GM15510 (cell line): ENCODE data around the gene CTSH.
A peak's percentile ranks its signal among the peaks of the same experiment; 100 is the strongest.

Experiments used
- POLR2A ChIP-seq: IDR thresholded peaks from 3 replicates; pipeline ENCODE4 v1.6.1; 2011; ENCODE audit warnings: borderline replicate concordance; ENCODE audit not compliant: insufficient read length; ENCODE audit errors: extremely low read depth

CTSH gene

GRCh38 chr15:78944669-78945407, at the start of gene CTSH:
Gene CTSH, minus strand, starts transcription at chr15:78945046. Its CDS starts 65 bp downstream, at chr15:78944981.
- peak; percentile 90 for TF ChIP-seq POLR2A

GRCh38 chr15:78993931-78994530, 49.2 kb upstream of the CTSH start:
- TF ChIP-seq POLR2A: no peak

- TF ChIP-seq POLR2A: no peak
These were observed 48.5 kb upstream of the CTSH start for GRCh38 chr15:78993257-78993930.

- TF ChIP-seq POLR2A: no peak
These were observed 47.8 kb upstream of the CTSH start for GRCh38 chr15:78992416-78993256.

GRCh38 chr15:78991879-78992278, 47.0 kb upstream of the CTSH start:
- no peak for TF ChIP-seq POLR2A

GRCh38 chr15:78991476-78991875, 46.6 kb upstream of the CTSH start:
- no peak for TF ChIP-seq POLR2A

- no peak for TF ChIP-seq POLR2A
These were observed 45.4 kb upstream of the CTSH start for GRCh38 chr15:78990278-78990677.

- TF ChIP-seq POLR2A: no peak
These were observed 44.9 kb upstream of the CTSH start for GRCh38 chr15:78989701-78990240.

GRCh38 chr15:78988361-78988911, 43.6 kb upstream of the CTSH start:
- no peak for TF ChIP-seq POLR2A

GRCh38 chr15:78987556-78988360, 42.9 kb upstream of the CTSH start:
- no peak for TF ChIP-seq POLR2A

- TF ChIP-seq POLR2A: no peak
These were observed 41.1 kb upstream of the CTSH start for GRCh38 chr15:78985859-78986475.

GRCh38 chr15:78984041-78984440, 39.2 kb upstream of the CTSH start:
- no peak for TF ChIP-seq POLR2A
